ENCODE measurements around the gene CYTIP. TPM values are rescaled to one million over a fixed set of nuclear protein-coding genes. Genes with fewer than 3 reads are reported as not detected.

The CYTIP gene
- 10 to 100 TPM; 21.4 to 37.4 TPM for total RNA-seq
- 10 to 100 TPM in 1 of 2 donors, 1 to 10 TPM in 1; 7.4 to 45.9 TPM for polyA plus RNA-seq
- long read RNA-seq, donor 1, result 0 reads
- long read RNA-seq, donor 2, result 0 reads
- long read RNA-seq, donor 3, result 0 reads
- long read RNA-seq, donor 4, result 0 reads
- long read RNA-seq, donor 5, result 0 reads

- TF ChIP-seq, protein P1, sequence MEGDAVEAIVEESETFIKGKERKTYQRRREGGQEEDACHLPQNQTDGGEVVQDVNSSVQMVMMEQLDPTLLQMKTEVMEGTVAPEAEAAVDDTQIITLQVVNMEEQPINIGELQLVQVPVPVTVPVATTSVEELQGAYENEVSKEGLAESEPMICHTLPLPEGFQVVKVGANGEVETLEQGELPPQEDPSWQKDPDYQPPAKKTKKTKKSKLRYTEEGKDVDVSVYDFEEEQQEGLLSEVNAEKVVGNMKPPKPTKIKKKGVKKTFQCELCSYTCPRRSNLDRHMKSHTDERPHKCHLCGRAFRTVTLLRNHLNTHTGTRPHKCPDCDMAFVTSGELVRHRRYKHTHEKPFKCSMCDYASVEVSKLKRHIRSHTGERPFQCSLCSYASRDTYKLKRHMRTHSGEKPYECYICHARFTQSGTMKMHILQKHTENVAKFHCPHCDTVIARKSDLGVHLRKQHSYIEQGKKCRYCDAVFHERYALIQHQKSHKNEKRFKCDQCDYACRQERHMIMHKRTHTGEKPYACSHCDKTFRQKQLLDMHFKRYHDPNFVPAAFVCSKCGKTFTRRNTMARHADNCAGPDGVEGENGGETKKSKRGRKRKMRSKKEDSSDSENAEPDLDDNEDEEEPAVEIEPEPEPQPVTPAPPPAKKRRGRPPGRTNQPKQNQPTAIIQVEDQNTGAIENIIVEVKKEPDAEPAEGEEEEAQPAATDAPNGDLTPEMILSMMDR (IDR thresholded peaks at IDR 0.05; ENCODE audit: control extremely low read depth, extremely low read depth), result no peak
- no peak within 1 kb of the TSS for H3K4me3 ChIP-seq
- H3K27me3 ChIP-seq (ENCODE audit: control insufficient read depth in 3 of 3, insufficient read depth in 3 of 3, low read length in 2 of 3), result no peaks in the 10 kb centered on the region
- DNase-seq, result no peak
- ATAC-seq (ENCODE audit: insufficient read depth, low FRiP score), result peak; percentile 67
- H3K27ac ChIP-seq (ENCODE audit: low read depth in 1 of 2, low read length in 1 of 2), result peak within 1 kb of the TSS in 1 of 2 donors; percentile 74
- 39 to 51% methylated on average over 13 of the region's 13 CpGs for WGBS, 2 donors
- no peaks in the 10 kb centered on the region for H3K36me3 ChIP-seq (ENCODE audit: control insufficient read depth in 4 of 4, insufficient read depth in 4 of 4, low read length in 4 of 4)
- no peak within 1 kb of the TSS for H3K9ac ChIP-seq (ENCODE audit: insufficient read depth in 1 of 2, low read length in 2 of 2)
- no peaks in the 10 kb centered on the region for H3K9me3 ChIP-seq (ENCODE audit: control insufficient read depth in 4 of 4, insufficient read depth in 3 of 4, low read length in 3 of 4)
- peaks cover 0 to 26% (median 9%) of the 10 kb centered on the region in 5 donors for H3K4me1 ChIP-seq (ENCODE audit: control insufficient read depth in 5 of 5, insufficient read depth in 5 of 5, low read length in 5 of 5)
Observed at GRCh38 chr2:157443795-157444640, at the start of gene CYTIP. CYTIP (minus strand) TSS chr2:157444089; CDS start chr2:157444020, 69 bp downstream.

- no peak overlapping the region for H3K9ac ChIP-seq (ENCODE audit: insufficient read depth in 1 of 2, low read length in 2 of 2)
- ATAC-seq (ENCODE audit: insufficient read depth, low FRiP score), result no peak
- 17 to 25% methylated on average over 5 of the region's 5 CpGs for WGBS, 2 donors
Observed at GRCh38 chr2:157492189-157492773, 48.4 kb upstream of the CYTIP start.

GRCh38 chr2:157489983-157490382 is 46.1 kb upstream of the CYTIP start:
- no peak overlapping the region for H3K27ac ChIP-seq (ENCODE audit: low read depth in 1 of 2, low read length in 1 of 2)
- H3K4me1 ChIP-seq (ENCODE audit: control insufficient read depth in 5 of 5, insufficient read depth in 5 of 5, low read length in 5 of 5), result peaks cover 0 to 2% (median 0%) of the 10 kb centered on the region in 5 donors
- DNase-seq, result no peak
- H3K9me3 ChIP-seq (ENCODE audit: control insufficient read depth in 4 of 4, insufficient read depth in 3 of 4, low read length in 3 of 4), result no peaks in the 10 kb centered on the region
- no peaks in the 10 kb centered on the region for H3K27me3 ChIP-seq (ENCODE audit: control insufficient read depth in 3 of 3, insufficient read depth in 3 of 3, low read length in 2 of 3)
- TF ChIP-seq, protein P1 (IDR thresholded peaks at IDR 0.05; ENCODE audit: control extremely low read depth, extremely low read depth), result no peak
- no peak overlapping the region for H3K4me3 ChIP-seq
- ATAC-seq (ENCODE audit: insufficient read depth, low FRiP score), result no peak
- no peaks in the 10 kb centered on the region for H3K36me3 ChIP-seq (ENCODE audit: control insufficient read depth in 4 of 4, insufficient read depth in 4 of 4, low read length in 4 of 4)
- WGBS, 2 donors, result 45 to 58% methylated on average over 1 of the region's 1 CpG
- H3K9ac ChIP-seq (ENCODE audit: insufficient read depth in 1 of 2, low read length in 2 of 2), result no peak overlapping the region

More at GRCh38 chr2:157492189-157492773, 48.4 kb upstream of the CYTIP start:
- H3K27me3 ChIP-seq (ENCODE audit: control insufficient read depth in 3 of 3, insufficient read depth in 3 of 3, low read length in 2 of 3), result no peaks in the 10 kb centered on the region
- H3K36me3 ChIP-seq (ENCODE audit: control insufficient read depth in 4 of 4, insufficient read depth in 4 of 4, low read length in 4 of 4), result no peaks in the 10 kb centered on the region
- no peak overlapping the region for H3K4me3 ChIP-seq
- H3K4me1 ChIP-seq (ENCODE audit: control insufficient read depth in 5 of 5, insufficient read depth in 5 of 5, low read length in 5 of 5), result peaks cover 0 to 2% (median 0%) of the 10 kb centered on the region in 5 donors
- TF ChIP-seq, protein P1 (IDR thresholded peaks at IDR 0.05; ENCODE audit: control extremely low read depth, extremely low read depth), result peak; percentile 75
- H3K27ac ChIP-seq (ENCODE audit: low read depth in 1 of 2, low read length in 1 of 2), result no peak overlapping the region
- no peaks in the 10 kb centered on the region for H3K9me3 ChIP-seq (ENCODE audit: control insufficient read depth in 4 of 4, insufficient read depth in 3 of 4, low read length in 3 of 4)
- peak; percentile 73 to 82 (median 74) for DNase-seq
